ENCODE measurements around the gene MKLN1. TPM values are rescaled to one million over a fixed set of nuclear protein-coding genes. Genes with fewer than 3 reads are reported as not detected.

The MKLN1 gene
- total and polyA plus RNA-seq, 10 of the 15 experiments (the other 5 are each of a cell fraction or from before 2014, with no cell fraction given): 13.6 to 55.8 (median 29.3) TPM

DNA sequence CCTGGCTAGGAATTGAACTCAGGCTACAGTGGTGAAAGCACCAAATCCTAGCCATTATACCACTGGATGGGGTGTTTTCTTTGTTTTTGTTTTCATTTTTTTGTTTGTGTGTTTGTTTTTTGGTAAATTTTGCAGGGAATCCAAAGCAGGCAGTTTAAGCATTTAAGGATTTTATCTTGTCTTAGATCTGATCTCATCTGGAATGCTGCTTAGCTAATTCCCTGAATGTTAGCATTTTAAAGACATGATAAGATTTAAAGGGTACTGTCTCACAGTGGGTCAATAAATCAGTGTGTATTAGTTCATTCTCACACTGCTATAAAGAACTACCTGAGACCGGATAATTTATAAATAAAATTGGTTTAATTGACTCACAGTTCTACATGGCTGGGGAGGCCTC is 5.6 kb upstream of the MKLN1 start:
- Histone ChIP-seq H3K4me3 (no peak overlapping the region), H3K9me3 (replicated peaks; ENCODE audit: control insufficient read depth, insufficient read depth, low read length) (no peaks in the 10 kb centered on the region), H3K4me1 (ENCODE audit: control insufficient read depth, insufficient read depth, low read length) (0 out of 2 replicates have a peak, but pooled peaks cover 3% of the 10 kb centered on the region), H3K9ac (ENCODE audit: control insufficient read depth, insufficient read depth, low read length) (no peak overlapping the region), H4K20me1 (ENCODE audit: control insufficient read depth, insufficient read depth) (no peaks in the 10 kb centered on the region), H2AFZ (ENCODE audit: control insufficient read depth, low read depth, low read length) (no peak overlapping the region), H3K36me3 (ENCODE audit: control insufficient read depth in 2 of 2, insufficient read depth in 2 of 2, low read length in 1 of 2) (no peaks in the 10 kb centered on the region), H3K4me2 (ENCODE audit: control insufficient read depth, insufficient read depth) (no peak overlapping the region), H3K79me2 (ENCODE audit: control insufficient read depth, insufficient read depth, low read length) (no peaks in the 10 kb centered on the region), H3K27me3 (replicated peaks in 1 of 2; ENCODE audit: control insufficient read depth in 2 of 2, insufficient read depth in 2 of 2, low read length in 1 of 2) (no peaks in the 10 kb centered on the region), H3K27ac (ENCODE audit: control insufficient read depth, insufficient read depth) (no peak overlapping the region)
- no peak for DNase-seq (ENCODE audit: low read depth, low spot score)
- ATAC-seq: no peak
- intact Hi-C loops (cut with micrococcal nuclease; ENCODE audit: unreplicated experiment): loop anchor here (10.0 kb wide), 1 partner anchor 357 kb away; no protein-coding TSS in a partner anchor
- ChIA-PET CTCF (interaction anchor here (0.8 to 1.1 kb wide), 2 partner anchors 18 to 256 kb away, joined by 3 read pairs; no protein-coding TSS in a partner anchor), POLR2A (no interaction called here), RAD21 (ENCODE audit: unreplicated experiment) (no interaction called here), SMC1A (ENCODE audit: uncharacterized antibody, unreplicated experiment) (interaction anchor here (0.8 to 1.4 kb wide), 2 partner anchors 17 to 249 kb away, joined by 3 read pairs; no protein-coding TSS in a partner anchor)
- 100% methylated on average over 1 of the region's 1 CpG for WGBS (ENCODE audit: insufficient coverage, insufficient replicate concordance, low lambda C conversion rate, missing lambda C conversion rate)
- in situ Hi-C loops (cut with MboI): no loop called here
- FAIRE-seq: no peak
- no TSS peak for BruUV-seq (replicated peaks)
- TF ChIP-seq SREBF2 (IDR thresholded peaks at IDR 0.05; ENCODE audit: low read length) (no peak), GABPA (IDR thresholded peaks at IDR 0.05; ENCODE audit: low read depth) (no peak), TCF12 (IDR thresholded peaks at IDR 0.05; ENCODE audit: low read depth, low read length) (no peak), CREB1 (IDR thresholded peaks at IDR 0.05; ENCODE audit: low read depth) (no peak), MTA3 (IDR thresholded peaks at IDR 0.05; ENCODE audit: borderline replicate concordance, low read length) (no peak), MEF2A (IDR thresholded peaks at IDR 0.05; ENCODE audit: insufficient read depth, low read depth, low read length) (no peak)
- TF ChIP-seq, protein P1, sequence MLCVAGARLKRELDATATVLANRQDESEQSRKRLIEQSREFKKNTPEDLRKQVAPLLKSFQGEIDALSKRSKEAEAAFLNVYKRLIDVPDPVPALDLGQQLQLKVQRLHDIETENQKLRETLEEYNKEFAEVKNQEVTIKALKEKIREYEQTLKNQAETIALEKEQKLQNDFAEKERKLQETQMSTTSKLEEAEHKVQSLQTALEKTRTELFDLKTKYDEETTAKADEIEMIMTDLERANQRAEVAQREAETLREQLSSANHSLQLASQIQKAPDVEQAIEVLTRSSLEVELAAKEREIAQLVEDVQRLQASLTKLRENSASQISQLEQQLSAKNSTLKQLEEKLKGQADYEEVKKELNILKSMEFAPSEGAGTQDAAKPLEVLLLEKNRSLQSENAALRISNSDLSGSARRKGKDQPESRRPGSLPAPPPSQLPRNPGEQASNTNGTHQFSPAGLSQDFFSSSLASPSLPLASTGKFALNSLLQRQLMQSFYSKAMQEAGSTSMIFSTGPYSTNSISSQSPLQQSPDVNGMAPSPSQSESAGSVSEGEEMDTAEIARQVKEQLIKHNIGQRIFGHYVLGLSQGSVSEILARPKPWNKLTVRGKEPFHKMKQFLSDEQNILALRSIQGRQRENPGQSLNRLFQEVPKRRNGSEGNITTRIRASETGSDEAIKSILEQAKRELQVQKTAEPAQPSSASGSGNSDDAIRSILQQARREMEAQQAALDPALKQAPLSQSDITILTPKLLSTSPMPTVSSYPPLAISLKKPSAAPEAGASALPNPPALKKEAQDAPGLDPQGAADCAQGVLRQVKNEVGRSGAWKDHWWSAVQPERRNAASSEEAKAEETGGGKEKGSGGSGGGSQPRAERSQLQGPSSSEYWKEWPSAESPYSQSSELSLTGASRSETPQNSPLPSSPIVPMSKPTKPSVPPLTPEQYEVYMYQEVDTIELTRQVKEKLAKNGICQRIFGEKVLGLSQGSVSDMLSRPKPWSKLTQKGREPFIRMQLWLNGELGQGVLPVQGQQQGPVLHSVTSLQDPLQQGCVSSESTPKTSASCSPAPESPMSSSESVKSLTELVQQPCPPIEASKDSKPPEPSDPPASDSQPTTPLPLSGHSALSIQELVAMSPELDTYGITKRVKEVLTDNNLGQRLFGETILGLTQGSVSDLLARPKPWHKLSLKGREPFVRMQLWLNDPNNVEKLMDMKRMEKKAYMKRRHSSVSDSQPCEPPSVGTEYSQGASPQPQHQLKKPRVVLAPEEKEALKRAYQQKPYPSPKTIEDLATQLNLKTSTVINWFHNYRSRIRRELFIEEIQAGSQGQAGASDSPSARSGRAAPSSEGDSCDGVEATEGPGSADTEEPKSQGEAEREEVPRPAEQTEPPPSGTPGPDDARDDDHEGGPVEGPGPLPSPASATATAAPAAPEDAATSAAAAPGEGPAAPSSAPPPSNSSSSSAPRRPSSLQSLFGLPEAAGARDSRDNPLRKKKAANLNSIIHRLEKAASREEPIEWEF (IDR thresholded peaks at IDR 0.05; ENCODE audit: insufficient replicate concordance, low read depth, low read length): no peak

All from GM12878 (cell line).